ENCODE data around the gene WBP4.

DNA sequence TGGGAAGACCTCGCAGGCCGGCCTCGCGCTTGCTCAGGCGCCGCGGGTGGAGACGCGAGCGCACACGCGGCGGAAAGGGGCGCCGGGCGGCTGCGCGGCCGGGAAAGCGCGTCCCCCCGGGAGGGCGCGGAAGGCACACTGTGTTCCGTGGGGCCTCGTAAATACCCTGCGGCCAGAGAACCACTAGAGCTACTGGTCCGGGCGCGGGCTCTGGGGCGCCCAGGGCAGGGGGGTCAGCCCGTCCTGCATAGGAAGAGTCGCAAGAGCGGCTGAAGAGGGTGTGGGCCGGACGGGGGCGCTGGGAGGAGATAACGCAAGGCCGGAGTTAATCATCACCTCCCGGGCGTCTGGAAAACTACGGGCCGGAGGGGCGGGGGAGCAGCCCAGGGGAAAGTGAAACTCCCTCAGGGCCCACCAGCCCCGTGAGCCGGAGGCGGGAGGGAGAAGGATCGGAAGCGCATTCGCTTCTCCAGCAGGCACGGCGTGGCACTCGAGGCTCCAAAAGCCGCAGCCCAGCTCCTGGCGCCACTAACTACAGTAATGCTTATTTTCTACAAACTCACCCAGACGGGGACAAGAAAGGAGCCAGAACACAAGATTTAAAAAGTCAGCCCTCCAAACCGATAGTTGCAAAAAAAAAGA, 1.1 kb upstream of the WBP4 start:
- peak in 2 of 3 donors; percentile 1 to 26 for TF ChIP-seq CTCF (IDR thresholded peaks at IDR 0.05)
- no peak for TF ChIP-seq POLR2A (IDR thresholded peaks at IDR 0.05)
- TF ChIP-seq POLR2AphosphoS5 (IDR thresholded peaks at IDR 0.05), result peak; percentile 60 to 78 (median 66)

All from breast epithelium (tissue), 3 donors.